Measurements from ENCODE around the gene CCDC150.

CCDC150 gene

DNA sequence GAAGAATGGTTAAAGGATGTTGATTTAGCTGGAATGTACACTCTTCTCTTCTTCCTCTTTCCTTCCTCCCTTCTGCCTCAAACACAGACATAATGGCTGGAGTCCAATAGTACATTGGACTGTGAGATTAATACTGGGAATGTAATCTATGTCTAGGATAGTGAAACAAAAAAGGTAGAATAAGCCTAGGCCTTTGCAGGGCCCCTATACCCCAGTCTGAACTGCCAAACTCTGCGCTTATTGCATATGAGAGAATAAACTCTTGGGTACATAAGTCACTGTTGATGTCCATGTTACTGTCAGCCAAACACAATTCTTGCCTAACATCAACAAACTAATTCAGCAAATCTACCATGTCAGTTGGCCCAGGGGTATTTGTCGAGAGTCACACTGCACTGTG lies 29.7 kb upstream of the CCDC150 start:
- TF ChIP-seq FOXP2 (optimal IDR thresholded peaks at IDR 0.05; ENCODE audit: borderline replicate concordance, extremely low read depth, extremely low read length, insufficient read depth) = no peak
- TF ChIP-seq TAF1 (IDR thresholded peaks at IDR 0.05; ENCODE audit: borderline replicate concordance, insufficient read depth, low read length) = no peak
- no peak for TF ChIP-seq REST (IDR thresholded peaks at IDR 0.05; ENCODE audit: insufficient read depth in 1 of 2, low read depth in 2 of 2, low read length in 2 of 2)
- TF ChIP-seq SIN3A (IDR thresholded peaks at IDR 0.05; ENCODE audit: borderline replicate concordance, insufficient read depth, low read length) = no peak
- no peak for TF ChIP-seq POLR2AphosphoS5 (IDR thresholded peaks at IDR 0.05; ENCODE audit: low read depth, low read length)

- TF ChIP-seq POLR2AphosphoS5 (IDR thresholded peaks at IDR 0.05; ENCODE audit: low read depth, low read length) (no peak), FOXP2 (optimal IDR thresholded peaks at IDR 0.05; ENCODE audit: borderline replicate concordance, extremely low read depth, extremely low read length, insufficient read depth) (no peak), SIN3A (IDR thresholded peaks at IDR 0.05; ENCODE audit: borderline replicate concordance, insufficient read depth, low read length) (no peak), REST (IDR thresholded peaks at IDR 0.05; ENCODE audit: insufficient read depth in 1 of 2, low read depth in 2 of 2, low read length in 2 of 2) (no peak), TAF1 (IDR thresholded peaks at IDR 0.05; ENCODE audit: borderline replicate concordance, insufficient read depth, low read length) (no peak)
Observed at GRCh38 chr2:196610796-196611195, 28.7 kb upstream of the CCDC150 start.

- TF ChIP-seq POLR2AphosphoS5 (IDR thresholded peaks at IDR 0.05; ENCODE audit: low read depth, low read length) = no peak
- no peak for TF ChIP-seq TAF1 (IDR thresholded peaks at IDR 0.05; ENCODE audit: borderline replicate concordance, insufficient read depth, low read length)
- no peak for TF ChIP-seq SIN3A (IDR thresholded peaks at IDR 0.05; ENCODE audit: borderline replicate concordance, insufficient read depth, low read length)
- no peak for TF ChIP-seq REST (IDR thresholded peaks at IDR 0.05; ENCODE audit: insufficient read depth in 1 of 2, low read depth in 2 of 2, low read length in 2 of 2)
- no peak for TF ChIP-seq FOXP2 (optimal IDR thresholded peaks at IDR 0.05; ENCODE audit: borderline replicate concordance, extremely low read depth, extremely low read length, insufficient read depth)
Observed at GRCh38 chr2:196613302-196613701, 26.2 kb upstream of the CCDC150 start.

- no peak for TF ChIP-seq REST (IDR thresholded peaks at IDR 0.05; ENCODE audit: insufficient read depth in 1 of 2, low read depth in 2 of 2, low read length in 2 of 2)
- no peak for TF ChIP-seq SIN3A (IDR thresholded peaks at IDR 0.05; ENCODE audit: borderline replicate concordance, insufficient read depth, low read length)
- TF ChIP-seq POLR2AphosphoS5 (IDR thresholded peaks at IDR 0.05; ENCODE audit: low read depth, low read length) = no peak
Observed at GRCh38 chr2:196617430-196617829, 22.1 kb upstream of the CCDC150 start.

GRCh38 chr2:196618661-196619060 lies 20.9 kb upstream of the CCDC150 start:
- TF ChIP-seq TAF1 (IDR thresholded peaks at IDR 0.05; ENCODE audit: borderline replicate concordance, insufficient read depth, low read length) = no peak
- no peak for TF ChIP-seq SIN3A (IDR thresholded peaks at IDR 0.05; ENCODE audit: borderline replicate concordance, insufficient read depth, low read length)
- no peak for TF ChIP-seq POLR2AphosphoS5 (IDR thresholded peaks at IDR 0.05; ENCODE audit: low read depth, low read length)
- no peak for TF ChIP-seq FOXP2 (optimal IDR thresholded peaks at IDR 0.05; ENCODE audit: borderline replicate concordance, extremely low read depth, extremely low read length, insufficient read depth)
- no peak for TF ChIP-seq REST (IDR thresholded peaks at IDR 0.05; ENCODE audit: insufficient read depth in 1 of 2, low read depth in 2 of 2, low read length in 2 of 2)

Data from PFSK-1 (cell line).